Thyroid gland (tissue), 4 donors: ENCODE data around the gene CD302.

Experiments
- POLR2A ChIP-seq, 2 donors: fragments of 450-650 bp; IDR thresholded peaks; one replicate each; pipeline ENCODE4 v1.6.1; 2017; ENCODE audit warnings: antibody characterized with exemption in 2 of 2, mild to moderate bottlenecking in 2 of 2, moderate library complexity in 1 of 2
- TF ChIP-seq, protein P1 (sequence below), 6 experiments: fragments of 200-600 bp in 3 of 6; fragments of 450-650 bp in 3 of 6; sonication (generic) in 3 of 6; IDR thresholded peaks; one replicate each; pipeline ENCODE4 v1.5.1; 2016 to 2019; ENCODE audit warnings: antibody characterized with exemption in 6 of 6, mild to moderate bottlenecking in 2 of 6, inconsistent platforms in 1 of 6, moderate library complexity in 1 of 6

DNA sequence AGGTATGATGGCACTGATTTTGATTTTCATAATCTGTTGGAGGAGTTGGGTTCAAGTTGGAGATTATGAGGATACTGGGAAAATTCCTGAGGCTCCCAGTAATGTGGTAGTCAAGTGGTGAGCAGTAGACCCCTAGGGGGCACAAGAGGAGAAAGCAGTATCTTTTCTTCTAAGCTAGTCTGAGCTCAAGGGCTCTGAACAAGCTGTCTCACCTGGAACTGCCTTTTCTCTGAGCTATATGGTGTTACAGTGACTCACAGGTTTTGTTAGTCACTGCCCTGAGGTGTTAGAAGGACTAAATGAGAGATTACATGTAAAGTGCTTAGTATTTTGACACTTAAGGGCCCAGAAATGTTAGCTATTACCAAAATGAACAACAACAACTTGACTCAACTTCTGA lies 42.2 kb downstream of the CD302 start:
- no peak for TF ChIP-seq POLR2A (IDR thresholded peaks at IDR 0.05)
- TF ChIP-seq, protein P1, sequence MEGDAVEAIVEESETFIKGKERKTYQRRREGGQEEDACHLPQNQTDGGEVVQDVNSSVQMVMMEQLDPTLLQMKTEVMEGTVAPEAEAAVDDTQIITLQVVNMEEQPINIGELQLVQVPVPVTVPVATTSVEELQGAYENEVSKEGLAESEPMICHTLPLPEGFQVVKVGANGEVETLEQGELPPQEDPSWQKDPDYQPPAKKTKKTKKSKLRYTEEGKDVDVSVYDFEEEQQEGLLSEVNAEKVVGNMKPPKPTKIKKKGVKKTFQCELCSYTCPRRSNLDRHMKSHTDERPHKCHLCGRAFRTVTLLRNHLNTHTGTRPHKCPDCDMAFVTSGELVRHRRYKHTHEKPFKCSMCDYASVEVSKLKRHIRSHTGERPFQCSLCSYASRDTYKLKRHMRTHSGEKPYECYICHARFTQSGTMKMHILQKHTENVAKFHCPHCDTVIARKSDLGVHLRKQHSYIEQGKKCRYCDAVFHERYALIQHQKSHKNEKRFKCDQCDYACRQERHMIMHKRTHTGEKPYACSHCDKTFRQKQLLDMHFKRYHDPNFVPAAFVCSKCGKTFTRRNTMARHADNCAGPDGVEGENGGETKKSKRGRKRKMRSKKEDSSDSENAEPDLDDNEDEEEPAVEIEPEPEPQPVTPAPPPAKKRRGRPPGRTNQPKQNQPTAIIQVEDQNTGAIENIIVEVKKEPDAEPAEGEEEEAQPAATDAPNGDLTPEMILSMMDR (IDR thresholded peaks at IDR 0.05) = peak in 1 of 6 experiments; percentile 10
